ENCODE results near the gene DLL4. TPM values are rescaled to one million over a fixed set of nuclear protein-coding genes. Genes with fewer than 3 reads are reported as not detected.

The DLL4 gene
- total and polyA plus RNA-seq, 9 donors = 2.6 to 15.7 (median 7.9) TPM

- TF ChIP-seq EP300 (IDR thresholded peaks at IDR 0.05) (no peak), POLR2A (IDR thresholded peaks at IDR 0.05) (no peak)
- TF ChIP-seq, protein P1, sequence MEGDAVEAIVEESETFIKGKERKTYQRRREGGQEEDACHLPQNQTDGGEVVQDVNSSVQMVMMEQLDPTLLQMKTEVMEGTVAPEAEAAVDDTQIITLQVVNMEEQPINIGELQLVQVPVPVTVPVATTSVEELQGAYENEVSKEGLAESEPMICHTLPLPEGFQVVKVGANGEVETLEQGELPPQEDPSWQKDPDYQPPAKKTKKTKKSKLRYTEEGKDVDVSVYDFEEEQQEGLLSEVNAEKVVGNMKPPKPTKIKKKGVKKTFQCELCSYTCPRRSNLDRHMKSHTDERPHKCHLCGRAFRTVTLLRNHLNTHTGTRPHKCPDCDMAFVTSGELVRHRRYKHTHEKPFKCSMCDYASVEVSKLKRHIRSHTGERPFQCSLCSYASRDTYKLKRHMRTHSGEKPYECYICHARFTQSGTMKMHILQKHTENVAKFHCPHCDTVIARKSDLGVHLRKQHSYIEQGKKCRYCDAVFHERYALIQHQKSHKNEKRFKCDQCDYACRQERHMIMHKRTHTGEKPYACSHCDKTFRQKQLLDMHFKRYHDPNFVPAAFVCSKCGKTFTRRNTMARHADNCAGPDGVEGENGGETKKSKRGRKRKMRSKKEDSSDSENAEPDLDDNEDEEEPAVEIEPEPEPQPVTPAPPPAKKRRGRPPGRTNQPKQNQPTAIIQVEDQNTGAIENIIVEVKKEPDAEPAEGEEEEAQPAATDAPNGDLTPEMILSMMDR (IDR thresholded peaks at IDR 0.05) = no peak
- Histone ChIP-seq H3K27me3 (no peaks in the 10 kb centered on the region), H3K27ac (no peak overlapping the region), H3K4me3 (peak overlapping the region; percentile 3), H3K4me1 (ENCODE audit: insufficient read depth) (peaks cover 9% of the 10 kb centered on the region), H3K36me3 (no peaks in the 10 kb centered on the region), H3K9me3 (no peaks in the 10 kb centered on the region)
- WGBS, 3 donors = 63 to 69% (median 66%) methylated on average over 11 of the region's 11 CpGs
- DNase-seq = no peak
- intact Hi-C loops (cut with DNase I) = no loop called here
Measured at GRCh38 chr15:40932649-40933516, 3.7 kb downstream of the DLL4 start.

DNA sequence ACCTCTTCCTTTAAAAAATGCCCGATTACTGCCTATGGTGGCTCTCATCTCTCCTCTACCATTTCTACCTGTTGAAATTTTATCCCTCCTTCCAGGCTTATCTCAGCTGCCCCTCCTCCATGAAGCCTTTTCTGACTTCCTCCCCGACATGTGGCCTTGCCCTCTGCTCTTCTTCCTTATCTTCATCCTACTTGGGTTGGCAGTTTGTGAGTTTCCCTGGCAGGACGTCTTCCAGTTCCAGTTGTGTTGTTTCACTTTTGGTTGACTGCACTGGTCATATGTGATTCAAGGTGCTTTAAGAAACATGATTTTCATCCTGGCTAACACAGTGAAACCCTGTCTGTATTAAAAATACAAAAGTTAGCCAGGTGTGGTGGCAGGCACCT lies 4.4 kb downstream of the DLL4 start:
- Histone ChIP-seq H3K27me3 (no peaks in the 10 kb centered on the region), H3K36me3 (no peaks in the 10 kb centered on the region), H3K27ac (no peak overlapping the region), H3K9me3 (no peaks in the 10 kb centered on the region), H3K4me1 (ENCODE audit: insufficient read depth) (peaks cover 6% of the 10 kb centered on the region), H3K4me3 (peak overlapping the region; percentile 3)
- TF ChIP-seq, protein P1 (IDR thresholded peaks at IDR 0.05) = no peak
- no peak for TF ChIP-seq EP300 (IDR thresholded peaks at IDR 0.05)
- TF ChIP-seq POLR2A (IDR thresholded peaks at IDR 0.05) = no peak
- intact Hi-C loops (cut with DNase I) = no loop called here
- 50 to 62% (median 56%) methylated on average over 3 of the region's 3 CpGs for WGBS, 3 donors
- DNase-seq = no peak

- intact Hi-C loops (cut with DNase I) = no loop called here
- Histone ChIP-seq H3K36me3 (no peaks in the 10 kb centered on the region), H3K27me3 (no peaks in the 10 kb centered on the region), H3K9me3 (no peaks in the 10 kb centered on the region), H3K27ac (no peak overlapping the region), H3K4me1 (ENCODE audit: insufficient read depth) (no peaks in the 10 kb centered on the region), H3K4me3 (no peak overlapping the region)
- WGBS, 3 donors = 87 to 90% (median 87%) methylated on average over 6 of the region's 6 CpGs
- DNase-seq = no peak
- TF ChIP-seq POLR2A (IDR thresholded peaks at IDR 0.05) (no peak), EP300 (IDR thresholded peaks at IDR 0.05) (no peak)
- TF ChIP-seq, protein P1 (IDR thresholded peaks at IDR 0.05) = no peak
Measured at GRCh38 chr15:40934457-40934856, 5.3 kb downstream of the DLL4 start.

GRCh38 chr15:40936234-40936708 lies 7.1 kb downstream of the DLL4 start:
- Histone ChIP-seq H3K4me3 (no peak overlapping the region), H3K9me3 (no peaks in the 10 kb centered on the region), H3K27me3 (no peaks in the 10 kb centered on the region), H3K27ac (no peak overlapping the region), H3K36me3 (no peaks in the 10 kb centered on the region), H3K4me1 (ENCODE audit: insufficient read depth) (no peaks in the 10 kb centered on the region)
- no peak for DNase-seq
- WGBS, 3 donors = 85 to 90% (median 87%) methylated on average over 31 of the region's 31 CpGs
- TF ChIP-seq EP300 (IDR thresholded peaks at IDR 0.05) (no peak), POLR2A (IDR thresholded peaks at IDR 0.05) (no peak)
- intact Hi-C loops (cut with DNase I) = no loop called here

All from ovary (tissue), 9 donors.